SU-DHL-6 (cell line): ENCODE data around the gene PLCH1.

ENCODE experiments used
- CTCF ChIP-seq: fragments of 200-600 bp; sonication (generic); IDR thresholded peaks from one replicate; pipeline ENCODE4 v1.5.1; 2017; ENCODE audit warnings: antibody characterized with exemption, mild to moderate bottlenecking, low read length, moderate library complexity; ENCODE audit not compliant: insufficient read depth, poor library complexity, severe bottlenecking
- EZH2phosphoT487 ChIP-seq: fragments of 200-600 bp; sonication (generic), shearing (Covaris generic); conservative IDR thresholded peaks from 2 replicates; pipeline ENCODE4 v1.6.1; 2018; ENCODE audit warnings: mild to moderate bottlenecking, antibody characterized with exemption, low read length, moderate library complexity, mixed read lengths

GRCh38 chr3:155420406-155420805, 324.5 kb downstream of the PLCH1 start:
- TF ChIP-seq CTCF (no peak), EZH2phosphoT487 (no peak)
